ENCODE results near the gene KRT84. TPM values are rescaled to one million over a fixed set of nuclear protein-coding genes. Genes with fewer than 3 reads are reported as not detected.

Gene KRT84
- total and polyA plus RNA-seq, 9 of the 15 experiments (the other 6 are each of a cell fraction or from before 2014, with no cell fraction given): not detected

- TF ChIP-seq REST (IDR thresholded peaks at IDR 0.05; ENCODE audit: borderline replicate concordance) (peak; percentile 45; the same call in 1 of the 2 replicates), REST (CRISPR knock-in tag; IDR thresholded peaks at IDR 0.05; ENCODE audit: low read depth) (no peak), ZFP91 (CRISPR knock-in tag; IDR thresholded peaks at IDR 0.05) (no peak), EWSR1 (IDR thresholded peaks at IDR 0.05; ENCODE audit: borderline replicate concordance, low read depth, partially characterized antibody) (no peak), TFAP4 (CRISPR knock-in tag; IDR thresholded peaks at IDR 0.05; ENCODE audit: borderline replicate concordance) (peak; percentile 25; the same call in 1 of the 2 replicates), ARID1B (IDR thresholded peaks at IDR 0.05) (no peak), STAG1 (CRISPR knock-in tag; IDR thresholded peaks at IDR 0.05; ENCODE audit: borderline replicate concordance) (peak; percentile 83; the same call in 1 of the 2 replicates), CTCF (IDR thresholded peaks at IDR 0.05 in 2 of 3, conservative IDR thresholded peaks at IDR 0.05 in 1 of 3; ENCODE audit: insufficient read depth in 2 of 3, low read depth in 1 of 3, low read length in 3 of 3) (peak; percentile 61 to 81 (median 80))
These were observed 13.0 kb downstream of the KRT84 start (continued) for GRCh38 chr12:52372216-52373154.
